ENCODE data around the gene SCRN1. TPM values are rescaled to one million over a fixed set of nuclear protein-coding genes. Genes with fewer than 3 reads are reported as not detected.
"Not testable (repeated sequence)": the region's sequence is repeated elsewhere in the genome, so short reads cannot be mapped to it uniquely, and the experiment has no call there.

Gene SCRN1
- total RNA-seq, 1 donor: 45.6 TPM

DNA sequence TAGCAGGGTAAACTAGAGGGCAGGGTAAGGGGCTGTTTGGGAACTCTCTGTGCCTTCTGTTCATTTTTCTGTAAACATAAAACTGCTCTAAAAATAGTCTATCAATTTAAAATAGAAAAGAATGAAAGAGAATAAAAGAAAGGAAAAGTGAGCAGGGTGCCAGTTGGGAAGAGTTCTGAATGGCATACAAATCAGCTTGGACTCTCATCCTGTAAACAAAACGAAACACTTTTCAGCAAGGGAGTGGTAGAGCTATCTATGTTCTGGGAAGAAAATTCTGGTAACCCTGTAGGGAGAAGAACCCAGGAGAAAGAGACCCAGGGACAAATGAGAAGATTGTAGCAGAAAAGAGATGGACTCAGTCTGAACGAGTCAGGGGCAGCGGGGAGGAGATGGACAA lies 24.6 kb downstream of the SCRN1 start:
- Histone ChIP-seq H3K4me1 (ENCODE audit: insufficient read depth, low read length) (peaks cover 9% of the 10 kb centered on the region), H3K27me3 (ENCODE audit: insufficient read depth, low read length) (no peaks in the 10 kb centered on the region), H3K79me2 (ENCODE audit: insufficient read depth, low read length) (peaks cover 48% of the 10 kb centered on the region), H3K4me3 (ENCODE audit: insufficient read depth, low read length) (no peak overlapping the region), H4K20me1 (ENCODE audit: insufficient read depth, low read length) (peaks cover 15% of the 10 kb centered on the region), H2AFZ (ENCODE audit: low read length) (no peak overlapping the region), H3K9me3 (ENCODE audit: low read depth, low read length) (no peaks in the 10 kb centered on the region), H3K4me2 (ENCODE audit: insufficient read depth, low read length) (no peak overlapping the region), H3K27ac (ENCODE audit: low read depth, low read length) (no peak overlapping the region), H3K36me3 (ENCODE audit: insufficient read depth, low read length) (peaks cover 12% of the 10 kb centered on the region)
- TF ChIP-seq, protein P1, sequence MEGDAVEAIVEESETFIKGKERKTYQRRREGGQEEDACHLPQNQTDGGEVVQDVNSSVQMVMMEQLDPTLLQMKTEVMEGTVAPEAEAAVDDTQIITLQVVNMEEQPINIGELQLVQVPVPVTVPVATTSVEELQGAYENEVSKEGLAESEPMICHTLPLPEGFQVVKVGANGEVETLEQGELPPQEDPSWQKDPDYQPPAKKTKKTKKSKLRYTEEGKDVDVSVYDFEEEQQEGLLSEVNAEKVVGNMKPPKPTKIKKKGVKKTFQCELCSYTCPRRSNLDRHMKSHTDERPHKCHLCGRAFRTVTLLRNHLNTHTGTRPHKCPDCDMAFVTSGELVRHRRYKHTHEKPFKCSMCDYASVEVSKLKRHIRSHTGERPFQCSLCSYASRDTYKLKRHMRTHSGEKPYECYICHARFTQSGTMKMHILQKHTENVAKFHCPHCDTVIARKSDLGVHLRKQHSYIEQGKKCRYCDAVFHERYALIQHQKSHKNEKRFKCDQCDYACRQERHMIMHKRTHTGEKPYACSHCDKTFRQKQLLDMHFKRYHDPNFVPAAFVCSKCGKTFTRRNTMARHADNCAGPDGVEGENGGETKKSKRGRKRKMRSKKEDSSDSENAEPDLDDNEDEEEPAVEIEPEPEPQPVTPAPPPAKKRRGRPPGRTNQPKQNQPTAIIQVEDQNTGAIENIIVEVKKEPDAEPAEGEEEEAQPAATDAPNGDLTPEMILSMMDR (IDR thresholded peaks at IDR 0.05; ENCODE audit: extremely low read depth, low read depth, low read length): no peak
- no peak for DNase-seq (ENCODE audit: insufficient read length, low spot score, missing footprints)

GRCh38 chr7:29962035-29962434 lies 27.6 kb downstream of the SCRN1 start:
- H3K9me3 ChIP-seq (ENCODE audit: low read depth, low read length): no peaks in the 10 kb centered on the region
- H3K4me1 ChIP-seq (ENCODE audit: insufficient read depth, low read length): no peaks in the 10 kb centered on the region
- H3K4me3 ChIP-seq (ENCODE audit: insufficient read depth, low read length): no peak overlapping the region
- no peak overlapping the region for H2AFZ ChIP-seq (ENCODE audit: low read length)
- H4K20me1 ChIP-seq (ENCODE audit: insufficient read depth, low read length): peaks cover 3% of the 10 kb centered on the region
- TF ChIP-seq, protein P1 (IDR thresholded peaks at IDR 0.05; ENCODE audit: extremely low read depth, low read depth, low read length): no peak
- H3K27ac ChIP-seq (ENCODE audit: low read depth, low read length): no peak overlapping the region
- H3K27me3 ChIP-seq (ENCODE audit: insufficient read depth, low read length): no peaks in the 10 kb centered on the region
- H3K4me2 ChIP-seq (ENCODE audit: insufficient read depth, low read length): no peak overlapping the region
- peaks cover 45% of the 10 kb centered on the region for H3K79me2 ChIP-seq (ENCODE audit: insufficient read depth, low read length)
- DNase-seq (ENCODE audit: insufficient read length, low spot score, missing footprints): no peak
- peaks cover 9% of the 10 kb centered on the region for H3K36me3 ChIP-seq (ENCODE audit: insufficient read depth, low read length)

GRCh38 chr7:29961611-29962010 lies 28.0 kb downstream of the SCRN1 start:
- not testable (repeated sequence) for H3K4me1 ChIP-seq (ENCODE audit: insufficient read depth, low read length); H4K20me1 ChIP-seq (ENCODE audit: insufficient read depth, low read length); H3K36me3 ChIP-seq (ENCODE audit: insufficient read depth, low read length); H3K4me2 ChIP-seq (ENCODE audit: insufficient read depth, low read length); H3K4me3 ChIP-seq (ENCODE audit: insufficient read depth, low read length); H3K27me3 ChIP-seq (ENCODE audit: insufficient read depth, low read length); H3K9me3 ChIP-seq (ENCODE audit: low read depth, low read length); H2AFZ ChIP-seq (ENCODE audit: low read length); H3K27ac ChIP-seq (ENCODE audit: low read depth, low read length); DNase-seq (ENCODE audit: insufficient read length, low spot score, missing footprints)
- H3K79me2 ChIP-seq (ENCODE audit: insufficient read depth, low read length): peaks cover 44% of the 10 kb centered on the region

GRCh38 chr7:29958667-29959358 lies 30.8 kb downstream of the SCRN1 start:
- Histone ChIP-seq H3K27me3 (ENCODE audit: insufficient read depth, low read length) (no peaks in the 10 kb centered on the region), H4K20me1 (ENCODE audit: insufficient read depth, low read length) (peaks cover 4% of the 10 kb centered on the region), H3K4me1 (ENCODE audit: insufficient read depth, low read length) (no peaks in the 10 kb centered on the region), H3K36me3 (ENCODE audit: insufficient read depth, low read length) (peaks cover 9% of the 10 kb centered on the region), H3K4me2 (ENCODE audit: insufficient read depth, low read length) (no peak overlapping the region), H2AFZ (ENCODE audit: low read length) (no peak overlapping the region), H3K4me3 (ENCODE audit: insufficient read depth, low read length) (no peak overlapping the region), H3K27ac (ENCODE audit: low read depth, low read length) (no peak overlapping the region), H3K79me2 (ENCODE audit: insufficient read depth, low read length) (peaks cover 35% of the 10 kb centered on the region), H3K9me3 (ENCODE audit: low read depth, low read length) (no peaks in the 10 kb centered on the region)
- no peak for DNase-seq (ENCODE audit: insufficient read length, low spot score, missing footprints)
- TF ChIP-seq, protein P1 (IDR thresholded peaks at IDR 0.05; ENCODE audit: extremely low read depth, low read depth, low read length): no peak
